ENCODE results near the gene ADGRA1.

- TF ChIP-seq, protein P1, sequence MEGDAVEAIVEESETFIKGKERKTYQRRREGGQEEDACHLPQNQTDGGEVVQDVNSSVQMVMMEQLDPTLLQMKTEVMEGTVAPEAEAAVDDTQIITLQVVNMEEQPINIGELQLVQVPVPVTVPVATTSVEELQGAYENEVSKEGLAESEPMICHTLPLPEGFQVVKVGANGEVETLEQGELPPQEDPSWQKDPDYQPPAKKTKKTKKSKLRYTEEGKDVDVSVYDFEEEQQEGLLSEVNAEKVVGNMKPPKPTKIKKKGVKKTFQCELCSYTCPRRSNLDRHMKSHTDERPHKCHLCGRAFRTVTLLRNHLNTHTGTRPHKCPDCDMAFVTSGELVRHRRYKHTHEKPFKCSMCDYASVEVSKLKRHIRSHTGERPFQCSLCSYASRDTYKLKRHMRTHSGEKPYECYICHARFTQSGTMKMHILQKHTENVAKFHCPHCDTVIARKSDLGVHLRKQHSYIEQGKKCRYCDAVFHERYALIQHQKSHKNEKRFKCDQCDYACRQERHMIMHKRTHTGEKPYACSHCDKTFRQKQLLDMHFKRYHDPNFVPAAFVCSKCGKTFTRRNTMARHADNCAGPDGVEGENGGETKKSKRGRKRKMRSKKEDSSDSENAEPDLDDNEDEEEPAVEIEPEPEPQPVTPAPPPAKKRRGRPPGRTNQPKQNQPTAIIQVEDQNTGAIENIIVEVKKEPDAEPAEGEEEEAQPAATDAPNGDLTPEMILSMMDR (conservative IDR thresholded peaks at IDR 0.05; ENCODE audit: low read depth in 2 of 2), result no peak
- TF ChIP-seq CREB1 (CRISPR knock-in tag; IDR thresholded peaks at IDR 0.05; ENCODE audit: low read depth) (no peak), EZH2 (IDR thresholded peaks at IDR 0.05; ENCODE audit: low read depth, unreplicated experiment) (no peak)
Observed at GRCh38 chr10:133141144-133141957, 53.6 kb downstream of the ADGRA1 start.
